HCT116 (cell line): ENCODE data around the gene AXDND1. TPM values are rescaled to one million over a fixed set of nuclear protein-coding genes. Genes with fewer than 3 reads are reported as not detected.

Source experiments
- ATAC-seq: fragments of 200-7000 bp; cut with Tn5 transposase; 2 replicates; pipeline ENCODE4 v1.9.1; 2020; ENCODE audit warnings: mild to moderate bottlenecking, moderate library complexity
- BruUV-seq: library from RNA; stranded (reverse); fragments of 400-500 nt; replicated peaks from 2 replicates; lab custom pipeline; 2021; lab: Mats Ljungman, UMichigan
- CTCF ChIA-PET: fragments of 300-600 bp; sonication (Branson Sonifier 250); formaldehyde crosslinking; loops from one replicate; lab custom pipeline; 2021; ENCODE audit warnings: antibody characterized with exemption; lab: Charles Lee
- POLR2A ChIA-PET: fragments of 300-600, 350-600 bp; sonication (Branson Sonifier 250); formaldehyde crosslinking; loops from one replicate; lab custom pipeline; 2021; ENCODE audit warnings: antibody characterized with exemption; lab: Charles Lee
- RAD21 ChIA-PET, 2 experiments: fragments of 300-600 bp; sonication (Branson Sonifier 250); formaldehyde crosslinking; loops; one replicate each; lab custom pipeline; 2023; ENCODE audit warnings: low total read pairs in 2 of 2; ENCODE audit not compliant: uncharacterized antibody in 2 of 2, unreplicated experiment in 2 of 2, low non-redundant PET in 1 of 2; lab: Charles Lee
- DNase-seq: peaks from one replicate; pipeline ENCODE4 v3.0.0-alpha.2; 2010; ENCODE audit warnings: low read depth, low spot score
- H2AFZ ChIP-seq: fragments of 200-600 bp; shearing (Covaris generic), sonication (generic); 2 replicates; pipeline ENCODE4 v1.6.1; 2017; ENCODE audit warnings: low read depth, mixed run types, mixed read lengths, antibody characterized with exemption, low read length; ENCODE audit not compliant: poor library complexity, severe bottlenecking
- H3K27ac ChIP-seq: 2 replicates; pipeline ENCODE4 v1.5.1; 2012; ENCODE audit warnings: low read depth, low read length
- H3K27me3 ChIP-seq: fragments of 200-600 bp; sonication (generic); 2 replicates; pipeline ENCODE4 v1.6.1; 2016; ENCODE audit warnings: mixed run types, low read length, mixed read lengths; ENCODE audit not compliant: insufficient read depth
- H3K36me3 ChIP-seq, 2 experiments: fragments of 200-500 bp in 1 of 2; fragments of 200-600 bp in 1 of 2; sonication (Bioruptor generic) in 1 of 2; sonication (generic) in 1 of 2; 2 replicates each; pipeline versions ENCODE4 v1.5.1 to v1.6.1; 2014 to 2016; ENCODE audit warnings: low read length in 2 of 2, inconsistent platforms in 1 of 2, mixed read lengths in 1 of 2, mixed run types in 1 of 2; ENCODE audit not compliant: insufficient read depth in 2 of 2, control insufficient read depth in 1 of 2
- H3K4me1 ChIP-seq, 2 experiments: fragments of 200-600 bp in 1 of 2; sonication (generic) in 1 of 2; 2 replicates each; pipeline versions ENCODE4 v1.5.1 to v1.6.1; 2012 to 2017; ENCODE audit warnings: low read length in 2 of 2, inconsistent platforms in 1 of 2, mild to moderate bottlenecking in 1 of 2, mixed read lengths in 1 of 2, mixed run types in 1 of 2, moderate library complexity in 1 of 2; ENCODE audit not compliant: insufficient read depth in 2 of 2, control insufficient read depth in 1 of 2
- H3K4me2 ChIP-seq: fragments of 200-600 bp; sonication (generic); 2 replicates; pipeline ENCODE4 v1.6.1; 2017; ENCODE audit warnings: mixed run types, low read length, mixed read lengths
- H3K4me3 ChIP-seq, 2 experiments: fragments of 200-600 bp in 1 of 2; sonication (generic) in 1 of 2; replicated peaks in 1 of 2; 2 replicates each; pipeline ENCODE4 v1.5.1; 2011 to 2016; ENCODE audit warnings: low read length in 2 of 2, control low read depth in 1 of 2, low read depth in 1 of 2, mild to moderate bottlenecking in 1 of 2, mixed read lengths in 1 of 2, mixed run types in 1 of 2
- H3K79me2 ChIP-seq: fragments of 200-600 bp; sonication (generic); 2 replicates; pipeline ENCODE4 v1.6.1; 2017; ENCODE audit warnings: mild to moderate bottlenecking, mixed run types, low read length, moderate library complexity, mixed read lengths; ENCODE audit not compliant: insufficient read depth
- H3K9ac ChIP-seq: fragments of 200-600 bp; sonication (generic); 2 replicates; pipeline ENCODE4 v1.6.1; 2016; ENCODE audit warnings: low read length, mixed read lengths
- H3K9me2 ChIP-seq: fragments of 200-600 bp; sonication (generic), shearing (Covaris generic); 2 replicates; pipeline ENCODE4 v1.6.1; 2017; ENCODE audit warnings: mixed run types, mild to moderate bottlenecking, moderate library complexity; ENCODE audit not compliant: insufficient read depth
- H3K9me3 ChIP-seq, 2 experiments: fragments of 200-500 bp in 1 of 2; fragments of 200-600 bp in 1 of 2; sonication (Bioruptor generic) in 1 of 2; sonication (generic) in 1 of 2; 2 replicates each; pipeline ENCODE4 v1.6.1; 2014 to 2017; ENCODE audit warnings: low read length in 2 of 2, mixed read lengths in 2 of 2, inconsistent platforms in 1 of 2, low read depth in 1 of 2, mild to moderate bottlenecking in 1 of 2, mixed run types in 1 of 2, moderate library complexity in 1 of 2; ENCODE audit not compliant: control insufficient read depth in 1 of 2, insufficient read depth in 1 of 2
- H4K20me1 ChIP-seq: fragments of 200-600 bp; sonication (generic), shearing (Covaris generic); 2 replicates; pipeline ENCODE4 v1.6.1; 2017; ENCODE audit warnings: mixed run types, mild to moderate bottlenecking, moderate library complexity; ENCODE audit not compliant: insufficient read depth
- CBX3 ChIP-seq: IDR thresholded peaks from 2 replicates; pipeline ENCODE4 v1.6.1; 2012; ENCODE audit warnings: low read depth
- EZH2 ChIP-seq: fragments of 200-600 bp; sonication (generic); IDR thresholded peaks from 2 replicates; pipeline ENCODE4 v1.6.1; 2017; ENCODE audit warnings: antibody characterized with exemption, mixed run types
- FOSL1 ChIP-seq: IDR thresholded peaks from 2 replicates; pipeline ENCODE4 v1.6.1; 2012; ENCODE audit warnings: low read depth
- JUND ChIP-seq: IDR thresholded peaks from 2 replicates; pipeline ENCODE4 v1.6.1; 2012
- MAX ChIP-seq: IDR thresholded peaks from 2 replicates; pipeline ENCODE4 v1.6.1; 2012
- POLR2A ChIP-seq: IDR thresholded peaks from 2 replicates; pipeline ENCODE4 v1.7.0; 2011; ENCODE audit warnings: borderline replicate concordance; ENCODE audit not compliant: insufficient read depth, insufficient read length; ENCODE audit errors: extremely low read depth
- POLR2AphosphoS5 ChIP-seq: IDR thresholded peaks from 2 replicates; pipeline ENCODE4 v1.6.1; 2011; ENCODE audit warnings: mild to moderate bottlenecking, low read depth, low read length, moderate library complexity
- SP1 ChIP-seq: IDR thresholded peaks from 2 replicates; pipeline ENCODE4 v1.6.1; 2012; ENCODE audit warnings: low read depth
- SRF ChIP-seq: IDR thresholded peaks from 2 replicates; pipeline ENCODE4 v1.6.1; 2012; ENCODE audit warnings: low read depth
- TCF7L2 ChIP-seq: IDR thresholded peaks from 2 replicates; pipeline ENCODE4 v1.7.0; 2011; ENCODE audit warnings: borderline replicate concordance, inconsistent platforms; ENCODE audit not compliant: insufficient read depth, insufficient read length; ENCODE audit errors: extremely low read depth
- ZBTB33 ChIP-seq: IDR thresholded peaks from 2 replicates; pipeline ENCODE4 v1.6.1; 2011; ENCODE audit warnings: mild to moderate bottlenecking, low read length, moderate library complexity; ENCODE audit not compliant: insufficient replicate concordance; ENCODE audit errors: extremely low read depth
- intact Hi-C: fragments of 100-400 bp; cut with micrococcal nuclease; formaldehyde crosslinking; loops from 2 replicates; pipeline ENCODE4 v1.10.0; 2022
- total RNA-seq: library from RNA; stranded (reverse); gene quantifications from one replicate; pipeline ENCODE4 v1.2.1, GENCODE V29; 2021; ENCODE audit not compliant: unreplicated experiment

AXDND1 gene
- total RNA-seq, 1 experiment from 2014 or later, result 2.3 TPM

DNA sequence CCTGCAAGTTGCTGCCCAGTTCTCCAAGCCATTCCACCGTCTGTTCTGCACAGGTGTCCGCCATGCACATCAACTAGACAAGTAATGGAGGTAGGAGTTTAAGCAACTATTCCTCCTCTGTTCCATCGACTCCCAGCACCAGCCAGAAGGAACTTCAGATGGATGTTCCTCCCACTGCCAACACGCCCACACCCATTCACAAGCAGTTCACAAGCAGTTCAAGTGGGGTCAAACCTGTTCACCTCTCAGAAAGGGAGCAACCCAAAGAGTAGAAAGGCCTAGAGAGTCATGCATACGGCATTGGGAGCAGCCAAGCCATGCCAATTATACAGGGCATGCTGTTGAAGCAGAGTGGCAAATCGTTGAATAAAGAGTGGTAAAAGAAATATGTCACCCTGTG is 221.6 kb downstream of the AXDND1 start (continued):
- no peak for TF ChIP-seq ZBTB33
- TF ChIP-seq JUND, result no peak
- no peak for TF ChIP-seq POLR2AphosphoS5
- TF ChIP-seq FOSL1, result no peak
- TF ChIP-seq CBX3, result no peak

- DNase-seq (no peak), ATAC-seq (no peak)
- Histone ChIP-seq H3K4me3 (no peak overlapping the region), H2AFZ (no peak overlapping the region), H3K27ac (no peak overlapping the region), H3K36me3 (no peaks in the 10 kb centered on the region), H3K4me2 (no peak overlapping the region), H3K27me3 (no peaks in the 10 kb centered on the region), H3K9ac (no peak overlapping the region), H3K9me2 (no peaks in the 10 kb centered on the region), H3K79me2 (no peaks in the 10 kb centered on the region), H3K9me3 (no peaks in the 10 kb centered on the region), H3K4me1 (no peaks in the 10 kb centered on the region), H4K20me1 (no peaks in the 10 kb centered on the region)
- intact Hi-C loops, result no loop called here
- CTCF ChIA-PET, result interaction anchor here (0.8 kb wide), 1 partner anchor 11 kb away, joined by 3 read pairs; no protein-coding TSS in a partner anchor
- TF ChIP-seq FOSL1, result no peak
- TF ChIP-seq TCF7L2, result no peak
- TF ChIP-seq CBX3, result no peak
- no peak for TF ChIP-seq SRF
- TF ChIP-seq POLR2AphosphoS5, result no peak
- no peak for TF ChIP-seq POLR2A
- TF ChIP-seq SP1, result no peak
- no peak for TF ChIP-seq EZH2
- TF ChIP-seq MAX, result no peak
- POLR2A ChIA-PET, result no interaction called here
- RAD21 ChIA-PET, result no interaction called here
- no TSS peak for BruUV-seq
Observed at GRCh38 chr1:179588425-179589024, 222.8 kb downstream of the AXDND1 start.
